ENCODE data around the gene DTWD2. TPM values are rescaled to one million over a fixed set of nuclear protein-coding genes. Genes with fewer than 3 reads are reported as not detected.

The DTWD2 gene
- total and polyA plus RNA-seq, 2 of the 4 experiments (the other 2 are of a cell fraction), result 1.2 to 1.8 TPM

DNA sequence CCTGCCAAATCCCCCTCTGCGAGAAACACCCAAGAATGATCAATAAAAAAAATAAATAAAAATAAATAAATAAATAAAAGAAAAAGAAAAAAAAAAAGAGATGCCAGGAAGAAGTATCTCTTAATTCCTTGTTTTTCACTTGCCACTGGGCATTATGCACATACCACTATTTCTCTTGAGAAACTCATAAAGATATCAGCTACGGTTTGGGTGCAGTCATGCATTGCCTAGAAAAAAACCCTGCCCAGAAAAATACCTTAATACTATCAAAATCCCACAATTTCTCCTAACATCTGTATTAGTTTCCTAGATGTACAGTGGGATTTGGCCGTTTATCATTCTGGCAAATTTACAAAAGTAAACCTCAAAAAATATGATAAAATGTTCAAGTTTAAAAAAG lies 22.5 kb downstream of the DTWD2 start:
- Histone ChIP-seq H4K5ac (ENCODE audit: low read depth, low read length) (no peak overlapping the region), H3K23ac (ENCODE audit: low read depth, low read length) (no peak overlapping the region), H2AK9ac (replicated peaks; ENCODE audit: low read depth, low read length, poor library complexity) (no peak overlapping the region), H3K79me1 (ENCODE audit: low read depth in 1 of 2, low read length in 2 of 2) (no peaks in the 10 kb centered on the region), H2BK20ac (ENCODE audit: low read depth, low read length) (no peak overlapping the region), H2BK5ac (ENCODE audit: low read depth, low read length, poor library complexity, severe bottlenecking) (no peak overlapping the region), H4K20me1 (ENCODE audit: insufficient read depth, low read length) (no peaks in the 10 kb centered on the region), H2BK120ac (ENCODE audit: low read depth, low read length) (no peak overlapping the region), H3K9me1 (ENCODE audit: insufficient read depth, low read length) (no peaks in the 10 kb centered on the region), H3K27ac (ENCODE audit: insufficient read depth, low read length) (no peak overlapping the region), H3K4me3 (ENCODE audit: insufficient read depth, low read depth, low read length) (no peak overlapping the region), H3K27me3 (ENCODE audit: control insufficient read depth, insufficient read depth, low read length) (no peaks in the 10 kb centered on the region), H3K36me3 (ENCODE audit: control insufficient read depth, insufficient read depth, low read length) (no peaks in the 10 kb centered on the region), H3K18ac (ENCODE audit: low read depth, low read length) (no peak overlapping the region), H3K4me2 (ENCODE audit: low read depth, low read length) (no peak overlapping the region), H2AK5ac (ENCODE audit: low read depth, low read length) (no peak overlapping the region), H3K9me3 (ENCODE audit: control insufficient read depth, insufficient read depth, low read length) (no peaks in the 10 kb centered on the region), H3K56ac (ENCODE audit: extremely low read depth, insufficient read depth, low read length) (no peak overlapping the region), H4K8ac (ENCODE audit: low read depth in 2 of 2, low read length in 2 of 2) (no peak overlapping the region), H3K4ac (ENCODE audit: low read depth, low read length) (no peak overlapping the region), H3K4me1 (ENCODE audit: control insufficient read depth, insufficient read depth, low read length) (no peaks in the 10 kb centered on the region; the same call in 1 of the 2 replicates), H2AFZ (replicated peaks; ENCODE audit: low read length, poor library complexity) (no peak overlapping the region), H2BK15ac (ENCODE audit: low read depth, low read length) (no peak overlapping the region), H3K14ac (replicated peaks; ENCODE audit: low read depth, low read length) (no peak overlapping the region), H4K91ac (ENCODE audit: insufficient read depth, low read depth, low read length) (no peak overlapping the region), H3K9ac (ENCODE audit: low read depth, low read length) (no peak overlapping the region)
- TF ChIP-seq MXI1 (IDR thresholded peaks at IDR 0.05; ENCODE audit: borderline replicate concordance, low read depth, low read length), result no peak
- TF ChIP-seq CHD1 (IDR thresholded peaks at IDR 0.05; ENCODE audit: low read depth, low read length), result no peak
- TF ChIP-seq, protein P1, sequence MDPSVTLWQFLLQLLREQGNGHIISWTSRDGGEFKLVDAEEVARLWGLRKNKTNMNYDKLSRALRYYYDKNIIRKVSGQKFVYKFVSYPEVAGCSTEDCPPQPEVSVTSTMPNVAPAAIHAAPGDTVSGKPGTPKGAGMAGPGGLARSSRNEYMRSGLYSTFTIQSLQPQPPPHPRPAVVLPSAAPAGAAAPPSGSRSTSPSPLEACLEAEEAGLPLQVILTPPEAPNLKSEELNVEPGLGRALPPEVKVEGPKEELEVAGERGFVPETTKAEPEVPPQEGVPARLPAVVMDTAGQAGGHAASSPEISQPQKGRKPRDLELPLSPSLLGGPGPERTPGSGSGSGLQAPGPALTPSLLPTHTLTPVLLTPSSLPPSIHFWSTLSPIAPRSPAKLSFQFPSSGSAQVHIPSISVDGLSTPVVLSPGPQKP (IDR thresholded peaks at IDR 0.05; ENCODE audit: borderline replicate concordance, low read depth, low read length), result no peak
- TF ChIP-seq RFX5 (IDR thresholded peaks at IDR 0.05; ENCODE audit: low read depth, low read length), result no peak
- no peak for TF ChIP-seq RAD21 (IDR thresholded peaks at IDR 0.05; ENCODE audit: low read length)
- TF ChIP-seq MAZ (IDR thresholded peaks at IDR 0.05; ENCODE audit: borderline replicate concordance, low read depth, low read length), result no peak
- TF ChIP-seq SMC3 (IDR thresholded peaks at IDR 0.05; ENCODE audit: low read depth, low read length), result no peak
- TF ChIP-seq FOS (IDR thresholded peaks at IDR 0.05; ENCODE audit: low read depth, low read length), result no peak
- no peak for TF ChIP-seq MAFK (IDR thresholded peaks at IDR 0.05; ENCODE audit: low read depth, low read length)
- no peak for TF ChIP-seq POLR2A (IDR thresholded peaks at IDR 0.05; ENCODE audit: low read depth, low read length)
- TF ChIP-seq NFE2L2 (IDR thresholded peaks at IDR 0.05; ENCODE audit: low read depth, low read length), result no peak
- TF ChIP-seq, protein P2, sequence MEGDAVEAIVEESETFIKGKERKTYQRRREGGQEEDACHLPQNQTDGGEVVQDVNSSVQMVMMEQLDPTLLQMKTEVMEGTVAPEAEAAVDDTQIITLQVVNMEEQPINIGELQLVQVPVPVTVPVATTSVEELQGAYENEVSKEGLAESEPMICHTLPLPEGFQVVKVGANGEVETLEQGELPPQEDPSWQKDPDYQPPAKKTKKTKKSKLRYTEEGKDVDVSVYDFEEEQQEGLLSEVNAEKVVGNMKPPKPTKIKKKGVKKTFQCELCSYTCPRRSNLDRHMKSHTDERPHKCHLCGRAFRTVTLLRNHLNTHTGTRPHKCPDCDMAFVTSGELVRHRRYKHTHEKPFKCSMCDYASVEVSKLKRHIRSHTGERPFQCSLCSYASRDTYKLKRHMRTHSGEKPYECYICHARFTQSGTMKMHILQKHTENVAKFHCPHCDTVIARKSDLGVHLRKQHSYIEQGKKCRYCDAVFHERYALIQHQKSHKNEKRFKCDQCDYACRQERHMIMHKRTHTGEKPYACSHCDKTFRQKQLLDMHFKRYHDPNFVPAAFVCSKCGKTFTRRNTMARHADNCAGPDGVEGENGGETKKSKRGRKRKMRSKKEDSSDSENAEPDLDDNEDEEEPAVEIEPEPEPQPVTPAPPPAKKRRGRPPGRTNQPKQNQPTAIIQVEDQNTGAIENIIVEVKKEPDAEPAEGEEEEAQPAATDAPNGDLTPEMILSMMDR (conservative IDR thresholded peaks at IDR 0.05; ENCODE audit: low read depth, low read length), result no peak
- TF ChIP-seq RCOR1 (IDR thresholded peaks at IDR 0.05; ENCODE audit: insufficient replicate concordance, low read length), result no peak
- TF ChIP-seq CEBPB (IDR thresholded peaks at IDR 0.05; ENCODE audit: low read depth, low read length), result no peak
- TF ChIP-seq, protein P3, sequence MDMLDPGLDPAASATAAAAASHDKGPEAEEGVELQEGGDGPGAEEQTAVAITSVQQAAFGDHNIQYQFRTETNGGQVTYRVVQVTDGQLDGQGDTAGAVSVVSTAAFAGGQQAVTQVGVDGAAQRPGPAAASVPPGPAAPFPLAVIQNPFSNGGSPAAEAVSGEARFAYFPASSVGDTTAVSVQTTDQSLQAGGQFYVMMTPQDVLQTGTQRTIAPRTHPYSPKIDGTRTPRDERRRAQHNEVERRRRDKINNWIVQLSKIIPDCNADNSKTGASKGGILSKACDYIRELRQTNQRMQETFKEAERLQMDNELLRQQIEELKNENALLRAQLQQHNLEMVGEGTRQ (IDR thresholded peaks at IDR 0.05; ENCODE audit: low read depth, low read length), result no peak
- TF ChIP-seq BHLHE40 (IDR thresholded peaks at IDR 0.05; ENCODE audit: low read depth, low read length), result no peak
- intact Hi-C loops (cut with micrococcal nuclease) (no loop called here), in situ Hi-C loops (cut with MboI; ENCODE audit: low sequenced_read_pairs) (no loop called here), dilution Hi-C loops (cut with HindIII; ENCODE audit: low sequenced_read_pairs, unreplicated experiment) (no loop called here)
- DNase-seq, result no peak
- no TSS peak for BruUV-seq (replicated peaks)
- ChIA-PET CTCF (no interaction called here), POLR2A (ENCODE audit: unreplicated experiment) (no interaction called here)
- no CpG with 5 or more reads among the region's 3 CpGs for WGBS, 2 experiments (ENCODE audit: extremely low coverage in 2 of 2, insufficient read length in 1 of 2)
- ATAC-seq (ENCODE audit: low read depth), result no peak
